HG03159 (cell line): ENCODE results near the gene CCR6.
"Not testable (repeated sequence)": the region's sequence is repeated elsewhere in the genome, so short reads cannot be mapped to it uniquely, and the experiment has no call there.

Experiments
- ATAC-seq: cut with Tn5 transposase; IDR thresholded peaks from one replicate; pipeline ENCODE4 v1.9.1; 2021; ENCODE audit warnings: mild to moderate bottlenecking, moderate library complexity; ENCODE audit not compliant: unreplicated experiment

The CCR6 gene

GRCh38 chr6:167122827-167123657 lies at the start of gene CCR6:
Gene CCR6 (plus strand): TSS chr6:167123096. CDS start chr6:167136135, 13,039 bp downstream.
- no peak for ATAC-seq

GRCh38 chr6:167073679-167074274 lies 49.1 kb upstream of the CCR6 start:
- ATAC-seq: no peak

DNA sequence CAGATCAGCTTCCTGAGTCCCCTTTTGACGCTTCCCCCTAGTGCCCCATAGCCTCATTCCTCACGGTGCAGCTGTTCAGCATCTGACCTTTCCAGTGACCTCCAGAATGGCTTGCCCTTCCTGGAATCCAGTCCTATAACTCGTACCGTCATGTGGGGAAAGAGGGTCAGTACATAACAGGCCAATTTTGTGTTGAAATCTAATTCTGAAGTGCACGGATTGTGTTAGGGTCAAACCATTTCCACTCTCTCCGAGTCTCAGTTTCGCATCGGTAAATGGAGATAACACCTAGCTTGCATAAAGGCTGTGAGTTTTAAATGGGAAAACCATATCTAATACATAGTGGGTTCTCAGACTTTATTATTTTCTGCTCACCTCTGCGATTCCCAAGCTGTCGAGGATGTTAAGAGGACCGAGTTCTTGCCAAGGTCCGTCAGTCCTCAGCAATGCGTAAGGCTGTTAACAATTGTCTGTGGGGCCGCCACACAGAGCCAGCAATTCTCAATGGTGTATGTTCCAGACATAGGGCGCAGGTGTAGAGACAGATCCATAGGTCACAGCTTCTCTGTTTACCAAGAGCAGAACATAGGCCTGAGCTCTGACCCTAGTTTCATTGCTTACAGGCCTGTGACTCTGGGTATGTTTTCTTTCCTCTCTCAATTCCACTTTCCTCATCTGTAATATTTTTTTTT lies 45.5 kb upstream of the CCR6 start:
- no peak for ATAC-seq

GRCh38 chr6:167078745-167079144 lies 44.2 kb upstream of the CCR6 start:
- no peak for ATAC-seq

DNA sequence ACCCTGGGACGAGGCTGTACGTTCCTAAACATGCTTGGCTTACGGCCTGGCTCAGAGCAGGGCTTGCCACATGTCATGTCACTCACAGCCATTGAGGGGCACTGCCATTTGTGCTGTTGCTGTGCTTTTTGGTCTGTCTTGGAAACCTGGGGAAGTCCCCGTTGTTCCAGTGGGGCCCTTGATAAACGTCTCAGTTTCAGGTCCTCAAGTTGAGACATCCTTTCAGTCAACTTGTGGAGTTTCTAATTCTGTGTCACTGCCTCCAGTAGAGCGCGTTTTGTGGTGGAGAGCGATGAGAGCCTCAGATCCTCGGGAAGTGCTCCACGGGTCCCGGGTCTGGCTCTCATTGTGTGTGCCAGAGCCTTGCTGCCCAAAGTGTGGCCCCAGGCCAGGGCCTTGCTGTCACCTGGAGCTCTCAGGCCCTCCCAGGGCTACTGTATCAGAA lies 43.0 kb upstream of the CCR6 start:
- ATAC-seq: peak; percentile 99

GRCh38 chr6:167087857-167088354 lies 35.0 kb upstream of the CCR6 start:
- no peak for ATAC-seq

DNA sequence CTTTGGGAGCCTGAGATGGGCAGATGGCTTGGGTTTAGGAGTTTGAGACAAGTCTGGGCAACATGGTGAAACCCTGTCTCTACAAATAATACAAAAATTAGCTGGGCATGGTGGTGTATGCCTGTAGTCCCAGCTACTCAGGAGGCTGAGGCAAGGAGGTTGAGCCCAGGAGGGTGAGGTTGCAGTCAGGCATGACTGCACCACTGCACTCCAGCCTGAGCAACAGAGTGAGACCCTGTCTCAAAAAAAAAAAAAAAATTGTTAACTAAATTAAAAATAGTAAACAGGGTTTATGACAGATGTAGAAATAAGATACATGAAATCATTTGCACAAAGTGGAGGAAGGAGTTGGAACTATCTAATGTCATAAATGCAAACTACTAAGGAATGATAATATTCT lies 34.2 kb upstream of the CCR6 start:
- ATAC-seq: not testable (repeated sequence)

- no peak for ATAC-seq
These were observed 33.4 kb upstream of the CCR6 start for GRCh38 chr6:167089243-167090142.

GRCh38 chr6:167090171-167090570 lies 32.7 kb upstream of the CCR6 start:
- ATAC-seq: no peak

GRCh38 chr6:167091026-167091804 lies 31.7 kb upstream of the CCR6 start:
- no peak for ATAC-seq

- ATAC-seq: no peak
These were observed 31.1 kb upstream of the CCR6 start for GRCh38 chr6:167091805-167092107.

GRCh38 chr6:167092672-167093339 lies 30.1 kb upstream of the CCR6 start:
- ATAC-seq: no peak

DNA sequence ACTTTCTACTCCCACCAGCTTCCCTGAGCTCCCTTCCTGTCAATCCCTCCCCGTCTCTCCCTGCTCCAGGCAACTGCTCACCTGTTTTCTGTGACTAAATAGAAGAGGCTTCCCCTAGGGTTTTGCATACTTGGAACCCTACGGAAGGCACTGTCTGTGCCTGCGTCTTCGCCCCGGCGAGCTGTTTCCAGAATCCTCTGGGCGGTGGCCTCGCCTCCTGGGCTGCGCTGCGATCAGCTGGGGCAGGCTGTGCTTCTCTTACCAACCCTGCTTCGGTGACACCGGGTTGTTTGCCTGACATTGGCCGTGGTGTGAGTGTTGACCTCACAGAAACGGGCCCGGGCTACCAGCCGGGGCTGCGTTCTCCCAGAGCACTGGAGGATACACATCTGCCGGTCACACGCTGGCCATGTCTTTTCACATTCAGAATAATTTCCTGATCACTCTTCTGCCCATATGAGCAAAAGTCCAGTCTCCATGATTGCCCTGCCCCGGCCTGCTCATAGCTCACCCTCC lies 29.4 kb upstream of the CCR6 start:
- ATAC-seq: no peak

GRCh38 chr6:167093922-167094432 lies 28.9 kb upstream of the CCR6 start:
- peak; percentile 39 for ATAC-seq

- peak; percentile 21 for ATAC-seq
These were observed 28.5 kb upstream of the CCR6 start for GRCh38 chr6:167094436-167094819.

- peak; percentile 56 for ATAC-seq
These were observed 27.9 kb upstream of the CCR6 start for GRCh38 chr6:167094820-167095637.

DNA sequence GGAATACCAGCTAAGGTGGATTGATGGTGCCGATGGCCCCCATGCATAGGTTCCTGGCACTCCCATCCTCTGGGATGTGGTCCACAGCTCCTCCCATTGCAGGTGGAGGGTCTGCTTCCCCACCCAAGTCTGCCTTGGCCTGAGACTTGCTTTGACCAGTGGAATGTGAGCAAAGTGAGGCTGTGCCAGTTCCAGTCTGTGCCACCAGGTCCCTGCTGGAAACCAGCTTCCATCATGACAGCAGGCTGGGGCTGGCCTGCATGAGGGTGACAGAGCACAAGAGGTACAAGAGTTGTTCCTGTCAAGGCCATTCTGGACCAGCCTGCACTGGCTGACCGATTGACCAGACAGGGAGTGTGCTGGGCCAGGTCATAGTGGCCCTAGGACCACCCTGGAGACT lies 27.0 kb upstream of the CCR6 start:
- ATAC-seq: no peak

GRCh38 chr6:167096991-167097390 lies 25.9 kb upstream of the CCR6 start:
- no peak for ATAC-seq
